GM18870 (cell line): Measurements from ENCODE around the gene KCNK15.

Experiments
- ATAC-seq: cut with Tn5 transposase; IDR thresholded peaks from one replicate; pipeline ENCODE4 v1.9.1; 2021; ENCODE audit warnings: moderate library complexity; ENCODE audit not compliant: unreplicated experiment

KCNK15 gene

DNA sequence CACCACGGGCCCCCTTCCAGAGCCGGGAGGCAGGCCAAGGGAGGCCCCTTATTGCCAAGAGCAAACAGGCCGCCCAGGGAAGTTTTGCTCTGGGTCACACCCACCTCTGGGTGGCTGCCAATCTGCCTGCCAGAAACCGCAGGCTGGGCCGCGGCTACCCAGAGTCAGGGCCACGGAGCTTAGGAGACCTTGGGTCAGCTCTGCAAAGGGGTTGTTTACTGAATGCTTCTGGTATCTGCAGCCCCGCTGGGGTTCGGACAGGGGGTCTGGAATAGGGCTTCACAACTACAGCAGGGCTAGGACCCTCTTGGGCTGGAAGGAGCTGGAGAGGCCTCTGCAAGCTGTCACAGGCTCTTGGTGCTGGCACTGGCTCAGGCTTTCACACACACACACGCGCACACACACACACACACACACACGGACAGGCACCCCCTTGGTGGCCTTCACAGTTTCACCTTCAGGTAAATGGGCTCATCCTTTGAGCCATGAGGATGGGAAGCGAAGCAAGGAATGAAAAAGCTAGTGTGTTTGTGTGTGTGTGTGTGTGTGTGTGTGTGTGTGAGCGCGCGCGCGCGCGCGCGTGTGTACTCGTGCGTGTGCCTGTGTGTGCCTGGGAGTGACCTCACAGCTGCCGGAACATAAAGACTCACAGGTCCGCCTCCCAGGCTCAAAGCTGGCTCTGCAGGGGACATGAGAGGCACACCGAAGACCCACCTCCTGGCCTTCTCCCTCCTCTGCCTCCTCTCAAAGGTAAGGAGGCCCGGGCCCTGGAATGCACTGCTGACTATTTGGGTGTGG lies 30.8 kb upstream of the KCNK15 start, which contains the start of gene CCN5:
Gene CCN5 (plus strand): TSS at position 669 of the 798 bp plus-strand sequence. CDS start 22 bp downstream, at position 691.
- ATAC-seq: no peak

GRCh38 chr20:44715499-44716308 lies 30.0 kb upstream of the KCNK15 start:
- no peak for ATAC-seq

DNA sequence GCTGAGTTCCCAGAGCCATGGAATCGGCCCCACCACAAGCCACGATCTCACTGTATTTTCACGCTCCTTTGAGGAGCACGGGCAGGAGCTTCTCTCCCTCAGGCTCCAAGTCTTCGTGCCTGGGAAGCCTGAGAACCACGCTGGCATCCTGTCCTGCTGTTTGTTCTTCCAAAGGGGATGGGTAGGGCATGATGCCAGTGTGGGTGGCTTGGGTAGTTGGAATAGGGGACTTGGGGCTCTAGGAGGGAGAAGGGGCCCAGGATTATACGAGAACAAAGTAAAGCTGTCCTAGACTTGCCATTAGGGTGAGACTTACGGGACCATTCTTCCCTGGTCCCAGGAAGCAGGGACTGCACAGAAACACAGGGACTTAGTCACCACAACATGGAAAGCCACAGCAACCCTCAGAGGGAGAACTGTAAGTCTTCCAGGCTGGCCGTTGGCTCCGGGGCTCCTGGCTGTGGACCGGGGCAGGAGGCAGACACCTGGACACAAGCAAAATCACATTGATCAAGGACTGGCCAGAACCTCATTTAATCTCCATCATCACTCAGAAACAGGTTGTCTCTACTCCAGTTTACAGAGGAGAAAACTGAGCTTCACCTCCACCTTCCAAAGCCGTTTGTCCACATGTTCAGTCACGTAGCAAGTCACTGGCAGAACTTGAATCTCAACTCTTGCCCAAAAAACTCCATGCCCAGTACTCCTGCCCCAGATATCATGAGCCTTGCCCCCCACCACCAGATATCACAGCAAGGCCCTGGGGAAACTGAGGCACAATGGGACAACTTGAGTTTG lies 29.2 kb upstream of the KCNK15 start:
- ATAC-seq: no peak

GRCh38 chr20:44717986-44718385 lies 27.7 kb upstream of the KCNK15 start:
- ATAC-seq: no peak

GRCh38 chr20:44719841-44720240 lies 25.8 kb upstream of the KCNK15 start:
- ATAC-seq: no peak

DNA sequence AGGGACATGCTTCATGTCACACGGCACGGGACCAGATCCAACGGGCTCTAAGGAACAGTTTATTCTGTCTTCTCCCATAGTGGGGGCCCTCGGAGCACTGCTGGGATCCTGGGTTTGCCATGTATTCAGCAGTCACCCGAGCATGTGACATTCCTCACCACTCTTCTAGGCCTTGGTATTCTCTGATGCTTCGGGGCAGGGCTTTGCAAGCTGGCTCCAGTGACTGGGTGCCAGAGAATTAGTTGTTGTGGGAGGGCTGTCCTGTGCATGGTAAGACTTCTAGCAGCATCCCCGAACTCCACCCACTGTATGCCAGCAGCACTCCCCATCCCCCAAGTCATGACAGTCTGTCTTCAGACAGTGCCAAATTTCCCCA lies 25.1 kb upstream of the KCNK15 start:
- no peak for ATAC-seq

- ATAC-seq: no peak
Observed at GRCh38 chr20:44720997-44721784, 24.5 kb upstream of the KCNK15 start.

DNA sequence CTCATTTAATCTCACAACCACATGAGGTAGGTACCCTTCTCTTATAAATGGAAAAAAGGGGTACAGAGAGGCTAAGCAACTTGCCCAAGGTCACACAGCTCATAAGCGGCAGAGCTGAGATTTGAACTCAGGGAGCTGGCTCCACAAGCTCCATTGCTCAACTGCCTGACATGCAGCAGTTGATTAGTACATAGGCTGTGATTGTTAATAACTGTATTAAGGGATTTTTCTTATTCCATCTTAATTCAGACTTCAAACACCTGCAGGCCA lies 23.9 kb upstream of the KCNK15 start:
- ATAC-seq: no peak

DNA sequence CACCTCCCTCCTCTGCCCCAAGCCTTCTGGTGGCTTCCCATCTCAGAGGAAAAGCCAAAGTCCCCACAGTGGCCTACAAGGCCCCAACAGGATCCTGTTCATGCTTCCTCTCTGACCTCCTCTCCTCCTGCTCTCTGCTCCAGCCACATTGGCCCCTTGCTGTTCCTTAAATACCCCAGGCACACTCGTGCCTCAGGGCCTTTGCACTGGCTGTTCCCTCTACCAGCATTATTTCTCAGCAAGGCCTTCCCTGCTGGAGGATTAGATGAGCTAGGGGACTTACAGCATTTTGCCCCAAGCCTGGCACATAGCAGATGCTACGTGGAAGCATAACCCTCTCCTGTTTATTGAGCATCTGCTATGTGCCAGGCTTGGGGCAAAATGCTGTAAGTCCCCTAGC lies 22.7 kb upstream of the KCNK15 start:
- ATAC-seq: no peak

- ATAC-seq: no peak
Observed at GRCh38 chr20:44723391-44723790, 22.3 kb upstream of the KCNK15 start.

GRCh38 chr20:44723798-44724362 lies 21.8 kb upstream of the KCNK15 start:
- no peak for ATAC-seq

- no peak for ATAC-seq
Observed at GRCh38 chr20:44724423-44725091, 21.1 kb upstream of the KCNK15 start.

DNA sequence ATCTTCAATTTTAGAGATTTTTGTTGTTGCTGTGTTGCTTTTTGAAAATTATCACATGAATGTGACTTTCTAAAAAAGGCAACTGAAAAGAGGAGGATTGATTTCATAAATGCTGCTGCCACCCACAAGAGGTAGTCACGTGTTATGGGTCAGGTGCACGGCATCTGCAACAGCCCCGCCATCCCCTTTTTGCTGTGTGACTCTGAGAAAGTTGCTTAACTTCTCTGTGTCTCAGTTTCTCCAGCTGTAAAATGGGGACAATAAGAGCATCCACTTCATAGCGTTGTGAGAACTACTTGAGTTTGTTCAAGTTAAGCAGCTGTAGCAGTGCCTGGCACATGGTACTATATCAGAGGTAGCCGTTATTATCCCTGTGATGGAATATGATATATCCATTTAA lies 19.8 kb upstream of the KCNK15 start:
- no peak for ATAC-seq

DNA sequence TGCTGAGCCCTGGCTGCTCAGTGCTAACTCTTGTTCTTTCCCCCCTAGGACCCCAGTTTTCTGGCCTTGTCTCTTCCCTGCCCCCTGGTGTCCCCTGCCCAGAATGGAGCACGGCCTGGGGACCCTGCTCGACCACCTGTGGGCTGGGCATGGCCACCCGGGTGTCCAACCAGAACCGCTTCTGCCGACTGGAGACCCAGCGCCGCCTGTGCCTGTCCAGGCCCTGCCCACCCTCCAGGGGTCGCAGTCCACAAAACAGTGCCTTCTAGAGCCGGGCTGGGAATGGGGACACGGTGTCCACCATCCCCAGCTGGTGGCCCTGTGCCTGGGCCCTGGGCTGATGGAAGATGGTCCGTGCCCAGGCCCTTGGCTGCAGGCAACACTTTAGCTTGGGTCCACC lies 18.6 kb upstream of the KCNK15 start:
- no peak for ATAC-seq

- ATAC-seq: no peak
Observed at GRCh38 chr20:44727651-44728050, 18.0 kb upstream of the KCNK15 start.

DNA sequence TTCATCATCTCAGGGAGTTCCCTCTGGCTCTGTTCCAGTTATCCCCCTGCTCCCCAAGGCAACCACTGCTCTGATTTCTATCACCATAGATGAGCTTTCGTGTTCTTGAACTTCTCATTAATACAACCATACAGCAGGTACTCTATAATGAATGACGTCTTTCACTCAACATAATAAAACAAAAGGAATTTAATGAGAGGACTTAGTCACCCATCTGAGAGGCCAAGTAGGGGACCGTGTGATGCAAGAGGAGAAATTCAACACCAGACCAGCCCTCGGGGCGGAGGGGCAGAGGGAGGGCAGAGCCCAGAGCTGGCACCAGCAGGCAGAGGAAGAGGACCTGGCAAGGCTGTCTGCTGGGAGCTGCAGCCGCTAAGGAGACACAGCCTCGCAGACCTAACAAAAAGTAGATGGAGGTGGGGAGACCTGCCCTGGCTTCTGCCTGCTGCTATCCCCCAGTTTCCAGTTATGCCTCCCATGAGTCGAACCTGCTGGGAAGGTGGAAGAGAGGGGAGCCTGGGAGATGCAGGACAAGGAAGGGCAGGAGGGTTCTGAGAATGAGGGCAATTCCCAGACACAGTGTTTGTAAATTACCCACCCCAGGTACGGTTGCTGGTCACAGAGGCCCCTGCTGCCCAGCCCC lies 16.7 kb upstream of the KCNK15 start:
- no peak for ATAC-seq

DNA sequence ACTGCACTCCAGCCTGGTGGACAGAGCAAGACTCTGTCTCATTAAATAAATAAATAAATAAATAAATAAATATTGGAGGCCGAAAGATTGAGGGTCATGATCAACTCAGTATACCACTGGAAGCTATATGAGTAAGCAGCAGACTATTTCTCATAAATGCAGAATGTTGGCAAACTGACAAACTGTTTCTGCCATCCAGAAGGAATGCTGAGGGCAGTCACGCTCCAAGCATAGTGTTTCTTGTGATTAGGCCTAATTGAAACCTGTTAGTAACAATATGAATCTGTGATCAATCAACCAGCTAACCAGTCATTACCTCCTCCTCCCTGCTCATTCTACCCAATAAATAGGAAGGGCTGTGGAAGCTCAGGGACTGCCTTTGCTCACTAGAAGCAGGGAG lies 15.2 kb upstream of the KCNK15 start:
- ATAC-seq: no peak

DNA sequence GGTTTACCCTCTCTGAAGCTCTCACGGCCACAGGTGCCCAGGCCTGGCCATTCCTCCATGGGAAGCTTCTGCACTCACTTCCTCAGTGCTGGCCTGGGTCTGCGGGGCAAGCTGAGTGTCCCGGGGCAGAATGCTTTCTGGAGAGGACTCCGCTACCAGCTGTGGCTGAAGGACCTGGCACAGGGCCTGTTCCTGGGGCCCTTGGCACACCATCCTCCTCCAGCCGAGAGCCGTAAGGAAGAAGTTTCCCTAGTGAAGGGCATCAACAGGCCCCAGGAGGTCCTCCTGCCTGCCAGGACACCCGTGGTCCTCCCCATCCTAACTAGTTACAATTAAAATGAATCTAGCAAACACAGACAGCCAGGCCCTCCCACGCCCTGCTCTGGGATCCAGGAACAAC lies 14.0 kb upstream of the KCNK15 start:
- ATAC-seq: no peak

DNA sequence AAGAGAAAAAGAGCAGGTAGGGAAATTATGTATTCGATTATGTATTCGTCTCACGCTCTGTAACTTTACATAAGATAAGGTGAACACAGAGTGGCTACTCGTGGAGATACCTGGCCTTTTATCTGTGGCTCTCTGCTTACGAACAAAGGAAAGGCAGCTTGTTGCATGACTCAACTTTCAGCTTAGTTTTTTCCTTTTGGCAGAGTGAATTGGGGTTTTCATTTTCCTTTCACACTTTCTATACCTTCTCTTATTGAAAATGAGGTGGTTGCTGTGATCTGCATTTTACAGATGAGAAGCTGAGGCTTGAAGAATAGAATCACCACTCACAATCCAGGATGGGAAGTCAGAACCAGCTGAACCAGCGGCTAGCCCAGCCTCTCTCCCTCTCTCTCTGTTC lies 13.3 kb upstream of the KCNK15 start:
- ATAC-seq: no peak
